Suppressor macrophage (primary cell): ENCODE results near the gene EWSR1.

Experiments
- DNase-seq, 4 experiments: peaks; one replicate each; pipeline ENCODE4 v3.0.0-alpha.2; 2020 to 2022

Gene EWSR1

GRCh38 chr22:29269731-29270474 lies 1.8 kb downstream of the EWSR1 start:
- peak in 3 of 4 experiments; percentile 18 to 32 (median 21) for DNase-seq

DNA sequence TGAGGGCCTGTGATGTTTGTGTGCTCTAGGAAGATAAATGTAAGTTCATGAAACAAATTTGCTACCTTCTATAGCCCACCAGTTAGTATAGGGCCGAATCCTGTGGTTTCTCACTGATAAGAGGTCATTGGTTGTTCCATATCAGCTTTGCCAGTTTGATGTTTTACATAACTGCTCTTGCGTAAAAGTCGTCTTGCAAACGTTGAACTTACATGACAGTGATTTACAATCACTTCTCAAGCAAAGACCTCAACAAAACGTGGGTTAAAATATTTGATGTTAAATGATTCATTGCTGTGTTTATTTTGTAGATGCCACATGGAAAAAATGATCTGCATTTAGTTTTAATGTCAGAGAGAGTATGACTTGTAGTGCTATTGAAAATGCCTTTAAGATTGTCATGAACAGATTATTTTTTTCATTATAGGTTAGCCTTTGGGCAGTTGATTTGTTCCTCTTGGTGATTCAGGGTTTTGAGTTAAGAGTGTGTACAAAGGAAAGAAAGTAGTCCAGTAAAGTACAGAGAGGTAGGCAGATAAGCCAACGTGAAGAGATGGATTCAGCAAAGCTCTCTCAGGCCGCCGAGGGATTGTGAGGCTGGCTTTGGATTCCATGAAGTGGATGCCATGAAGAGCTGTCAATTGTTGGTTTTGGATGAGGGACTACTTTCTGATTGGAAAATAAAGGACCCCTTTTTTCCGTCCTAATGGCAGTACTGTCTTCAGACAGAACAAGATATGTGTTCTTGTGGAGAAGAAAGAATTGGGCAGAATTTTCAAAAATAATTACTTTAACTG lies 2.6 kb downstream of the EWSR1 start:
- DNase-seq = peak in 2 of 4 experiments; percentile 40 to 49

DNA sequence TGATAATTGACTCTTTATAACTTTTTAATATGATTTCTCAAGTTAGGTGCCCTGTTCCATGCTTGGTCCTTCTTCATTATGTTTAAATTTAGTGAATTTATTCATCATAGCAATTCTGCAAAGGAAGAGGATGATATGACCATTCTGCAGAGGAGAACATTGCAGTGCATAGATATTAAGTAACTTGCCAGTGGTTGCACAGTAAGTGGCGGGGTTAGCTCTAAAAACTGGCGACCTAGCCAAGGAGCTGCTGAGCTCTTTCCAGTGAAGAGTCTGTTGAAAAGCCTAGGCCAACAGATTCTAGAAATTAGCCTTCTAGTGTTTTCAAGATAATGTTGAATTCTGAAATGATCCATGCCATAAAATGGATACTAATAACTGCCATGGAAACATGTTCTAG lies 4.6 kb downstream of the EWSR1 start:
- no peak for DNase-seq

GRCh38 chr22:29275167-29275566 lies 7.1 kb downstream of the EWSR1 start:
- DNase-seq = no peak

DNA sequence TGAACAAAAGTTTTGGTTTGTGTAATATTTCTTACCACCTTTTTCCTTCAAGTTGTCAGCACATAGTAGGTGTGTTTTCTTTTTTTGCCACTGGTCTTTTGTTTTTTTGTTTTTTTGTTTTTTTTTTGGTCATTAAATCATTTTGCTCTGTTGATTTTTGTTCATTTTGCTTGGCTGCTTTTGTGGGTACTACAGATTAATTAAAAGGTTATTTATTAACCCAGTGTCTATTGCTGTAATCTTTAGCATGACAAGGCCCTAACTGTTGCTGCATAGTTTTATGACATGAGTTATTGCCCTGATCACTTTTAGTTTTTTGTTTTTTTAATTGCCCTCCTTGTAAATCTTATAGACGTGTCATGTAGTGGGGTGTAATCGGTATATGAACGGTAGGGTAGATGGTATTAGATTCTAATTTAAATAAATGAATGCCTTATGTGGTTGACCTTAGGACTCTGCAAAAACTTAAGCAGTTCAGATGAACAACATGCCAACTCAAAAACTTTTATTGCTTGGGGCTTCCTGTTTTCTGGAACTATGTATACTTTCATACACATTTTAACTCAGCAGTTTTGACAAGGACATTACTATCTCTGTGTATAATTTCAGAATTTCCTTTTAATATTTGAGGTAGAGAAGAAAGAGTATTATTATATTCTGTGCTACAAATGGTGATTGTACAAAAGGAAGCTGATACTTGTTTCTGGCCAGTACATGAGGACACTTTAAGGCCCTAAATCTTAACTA lies 7.9 kb downstream of the EWSR1 start:
- DNase-seq = no peak

DNA sequence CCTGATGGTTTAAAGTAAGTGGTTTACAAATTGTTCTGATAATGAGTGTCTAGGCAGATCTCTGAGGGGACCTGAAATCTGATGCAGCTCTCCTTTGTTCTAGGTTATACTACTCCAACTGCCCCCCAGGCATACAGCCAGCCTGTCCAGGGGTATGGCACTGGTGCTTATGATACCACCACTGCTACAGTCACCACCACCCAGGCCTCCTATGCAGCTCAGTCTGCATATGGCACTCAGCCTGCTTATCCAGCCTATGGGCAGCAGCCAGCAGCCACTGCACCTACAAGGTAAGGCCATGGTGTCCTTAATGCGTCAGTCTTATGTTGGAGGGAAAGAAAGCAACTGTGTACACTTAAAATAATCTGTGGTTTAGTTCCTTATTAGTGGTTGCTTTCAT lies 9.9 kb downstream of the EWSR1 start:
- no peak for DNase-seq

GRCh38 chr22:29284196-29284595 lies 16.1 kb downstream of the EWSR1 start:
- no peak for DNase-seq

GRCh38 chr22:29288837-29289236 lies 20.8 kb downstream of the EWSR1 start:
- DNase-seq = no peak

DNA sequence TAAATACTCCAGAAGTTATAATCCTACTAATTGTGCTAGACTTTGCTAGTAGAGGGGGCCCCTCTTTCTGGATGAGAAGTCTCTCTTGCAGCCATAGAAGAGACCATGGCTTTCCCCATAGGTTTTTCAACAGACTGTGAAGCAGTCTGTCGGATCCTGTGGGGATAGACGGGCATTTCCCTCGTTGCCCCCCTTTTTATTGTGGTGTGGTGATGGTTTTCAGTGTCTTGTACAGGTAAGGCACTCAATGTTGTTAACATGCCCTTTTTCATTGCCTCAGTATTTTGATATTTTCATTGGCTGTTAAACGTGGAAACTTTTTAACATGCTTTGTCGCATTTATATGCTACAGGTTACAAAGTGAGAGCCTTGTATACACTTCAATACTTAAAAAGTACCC lies 22.0 kb downstream of the EWSR1 start:
- no peak for DNase-seq

DNA sequence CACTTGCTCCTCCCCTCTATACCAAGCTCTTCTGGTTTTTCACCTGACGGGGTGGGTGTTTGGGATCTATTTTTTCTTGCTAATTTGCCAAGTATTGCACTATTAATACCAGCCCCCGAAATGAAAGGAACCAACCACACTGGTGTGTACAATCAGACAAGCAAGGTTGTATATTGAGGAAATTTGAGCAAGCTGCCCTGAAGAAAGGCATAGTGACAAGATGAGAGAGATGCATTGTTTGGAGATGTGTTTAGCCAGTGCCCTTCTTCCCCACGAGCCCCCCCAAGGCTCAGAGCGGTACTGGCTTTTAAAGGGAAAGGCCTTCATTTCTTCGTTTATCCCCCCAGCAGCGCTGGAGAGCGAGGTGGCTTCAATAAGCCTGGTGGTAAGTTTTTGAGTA lies 23.1 kb downstream of the EWSR1 start:
- no peak for DNase-seq

DNA sequence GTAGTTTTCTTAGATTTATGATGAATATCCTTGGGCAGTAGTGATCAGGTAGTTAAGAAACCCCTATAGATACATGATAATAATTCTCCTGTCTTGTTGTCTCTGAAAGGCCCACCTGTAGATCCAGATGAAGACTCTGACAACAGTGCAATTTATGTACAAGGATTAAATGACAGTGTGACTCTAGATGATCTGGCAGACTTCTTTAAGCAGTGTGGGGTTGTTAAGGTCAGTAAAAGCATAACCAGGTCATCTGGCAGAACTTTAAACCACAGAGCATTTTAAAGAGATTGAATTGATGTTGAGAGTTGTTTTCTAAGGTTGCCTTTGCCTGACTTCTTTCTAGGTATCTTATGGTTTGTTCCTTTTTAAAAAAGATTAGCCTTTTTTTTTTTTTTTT lies 24.3 kb downstream of the EWSR1 start:
- no peak for DNase-seq

GRCh38 chr22:29298641-29299040 lies 30.6 kb downstream of the EWSR1 start:
- no peak for DNase-seq

GRCh38 chr22:29299136-29299900 lies 31.2 kb downstream of the EWSR1 start:
- DNase-seq = no peak

- no peak for DNase-seq
Measured at GRCh38 chr22:29300467-29300806, 32.4 kb downstream of the EWSR1 start.

DNA sequence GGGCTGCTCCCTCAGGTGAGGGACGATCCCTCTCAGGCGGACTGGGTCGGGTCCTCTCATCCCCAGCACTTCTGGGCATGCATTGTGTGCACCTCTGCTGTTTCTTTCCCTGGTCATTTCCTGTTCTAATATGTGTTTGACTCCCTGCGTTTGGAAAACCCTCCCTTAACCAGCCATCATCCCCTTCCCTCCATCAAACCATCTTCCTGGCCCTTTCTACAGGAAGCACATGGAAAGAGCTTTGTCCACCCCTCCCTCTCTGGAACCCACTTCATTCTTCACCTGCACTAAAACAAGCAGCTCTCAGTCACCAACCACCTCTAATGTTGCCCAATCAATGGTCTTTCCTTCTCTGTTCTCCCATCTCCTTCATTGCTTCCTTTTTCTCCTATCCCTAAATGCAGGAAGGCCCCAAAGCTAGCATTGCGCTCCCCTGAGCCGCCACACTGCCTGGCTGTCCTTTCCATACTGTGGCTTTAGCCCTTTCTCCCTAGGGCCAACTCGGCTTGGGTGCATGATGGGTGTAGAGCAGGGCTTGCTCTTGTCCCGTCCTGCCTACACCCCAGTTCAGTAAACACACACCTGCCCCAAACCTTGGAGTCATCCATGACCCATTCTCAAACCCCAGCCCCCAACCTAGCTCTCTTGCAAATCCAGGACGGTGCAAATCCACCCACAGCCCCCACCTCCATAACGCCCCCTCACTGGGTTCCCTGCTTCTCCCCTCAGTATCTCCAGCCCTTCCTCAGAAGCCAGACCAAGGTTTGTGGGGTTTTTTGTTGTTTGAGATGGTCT lies 32.9 kb downstream of the EWSR1 start:
- DNase-seq = no peak

DNA sequence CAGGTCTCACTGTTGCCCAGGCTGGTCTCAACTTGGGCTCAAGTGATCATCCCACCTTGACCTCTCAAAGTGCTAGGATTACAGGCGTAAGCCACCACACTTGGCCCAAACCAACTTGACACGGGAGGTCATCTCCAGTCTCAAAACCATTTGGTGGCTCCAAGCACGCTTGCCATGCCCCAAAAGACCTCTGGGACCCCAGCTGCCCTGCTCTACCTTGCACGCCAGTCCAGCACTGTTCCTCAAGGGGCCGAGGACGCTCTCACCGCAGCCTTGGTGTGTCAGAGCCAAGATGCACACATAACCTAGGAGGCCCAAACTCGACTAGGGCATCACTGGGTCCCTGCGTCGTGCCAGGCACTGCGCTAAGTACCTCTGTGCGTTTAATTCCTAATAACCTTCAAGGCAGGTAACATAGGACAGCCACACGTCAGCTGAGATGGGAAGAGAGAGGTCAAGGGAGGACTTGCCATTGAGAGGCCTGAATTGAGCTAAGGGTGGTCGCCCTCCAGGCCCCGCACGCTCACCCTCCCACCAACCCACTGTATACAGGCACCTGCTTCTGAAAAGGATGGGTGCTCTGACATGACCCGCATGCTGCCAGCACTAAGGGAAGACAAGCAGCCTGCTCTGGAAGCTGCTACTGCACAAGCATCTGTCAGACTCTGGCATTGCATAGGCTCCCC lies 33.8 kb downstream of the EWSR1 start:
- DNase-seq = no peak

GRCh38 chr22:29302402-29302680 lies 34.3 kb downstream of the EWSR1 start:
- no peak for DNase-seq

DNA sequence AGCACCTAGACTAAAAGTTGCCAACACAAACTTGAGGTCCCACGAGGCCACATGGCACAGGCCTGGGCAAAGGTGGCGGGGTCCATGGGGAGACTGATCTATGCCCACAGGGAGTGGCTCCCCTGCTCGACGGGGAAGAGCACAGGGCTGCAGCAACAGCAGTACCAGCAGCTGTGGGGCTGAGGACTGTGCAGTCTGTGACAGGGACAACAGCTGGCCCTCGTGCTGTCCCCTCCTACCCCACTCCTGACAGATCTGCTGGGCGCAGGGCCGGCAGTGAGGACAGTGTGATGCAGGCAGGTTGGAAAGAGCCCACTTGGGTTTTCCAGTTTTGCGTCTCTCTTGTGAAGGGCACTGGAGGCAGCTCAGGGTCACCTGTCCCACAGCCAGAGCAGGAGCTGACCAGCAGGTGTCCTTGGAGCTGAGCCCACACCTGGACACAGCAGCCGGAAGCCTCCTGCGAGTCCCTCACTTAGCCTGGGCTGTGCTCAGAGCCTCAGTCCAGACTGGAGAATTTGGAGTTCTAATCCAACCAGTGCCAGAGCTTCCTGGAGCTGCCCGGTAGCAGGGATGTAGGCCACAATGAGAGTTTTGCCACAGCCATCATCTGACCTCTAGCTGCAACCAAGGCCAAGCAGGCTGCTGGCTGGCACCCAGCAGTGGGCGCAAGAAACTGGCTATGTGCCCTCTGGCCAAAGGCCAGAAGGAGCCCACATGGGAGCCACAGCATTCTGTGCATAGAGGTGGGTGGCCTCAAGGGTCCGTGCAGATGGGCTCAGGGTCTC lies 34.8 kb downstream of the EWSR1 start:
- peak; percentile 32 to 67 (median 53) for DNase-seq

GRCh38 chr22:29305836-29306174 lies 37.7 kb downstream of the EWSR1 start:
- DNase-seq = no peak

GRCh38 chr22:29306175-29306834 lies 38.2 kb downstream of the EWSR1 start, which contains the start of gene GAS2L1:
Gene GAS2L1, plus strand, starts transcription at chr22:29306650. Its CDS starts 1,456 bp downstream, at chr22:29308106.
- peak; percentile 74 to 91 (median 84) for DNase-seq
